Loucy (cell line): ENCODE results near the gene NLRP6.

Experiments
- H2AFZ ChIP-seq: fragments of 200-600 bp; sonication (generic); 2 replicates; pipeline ENCODE4 v1.6.0; 2016; ENCODE audit warnings: antibody characterized with exemption, mild to moderate bottlenecking, low read length, moderate library complexity
- H3F3A ChIP-seq: fragments of 200-600 bp; 2 replicates; pipeline ENCODE4 v1.6.0; 2016; ENCODE audit warnings: antibody characterized with exemption, low read depth, mild to moderate bottlenecking
- H3K27me3 ChIP-seq: fragments of 200-600 bp; sonication (generic); 2 replicates; pipeline ENCODE4 v1.6.1; 2014; ENCODE audit warnings: low read length, mild to moderate bottlenecking; ENCODE audit not compliant: insufficient read depth, poor library complexity, severe bottlenecking
- H3K36me3 ChIP-seq: fragments of 200-600 bp; sonication (generic); 2 replicates; pipeline ENCODE4 v1.6.1; 2016; ENCODE audit warnings: low read length; ENCODE audit not compliant: insufficient read depth
- H3K4me1 ChIP-seq: fragments of 200-600 bp; sonication (generic); 2 replicates; pipeline ENCODE4 v1.5.1; 2014; ENCODE audit warnings: low read length, mild to moderate bottlenecking; ENCODE audit not compliant: insufficient read depth, poor library complexity, severe bottlenecking
- H3K4me2 ChIP-seq: fragments of 200-600 bp; sonication (generic); 2 replicates; pipeline ENCODE4 v1.6.0; 2014; ENCODE audit warnings: antibody characterized with exemption, low read length, low read depth, mild to moderate bottlenecking; ENCODE audit not compliant: poor library complexity, severe bottlenecking
- H3K4me3 ChIP-seq: fragments of 200-600 bp; sonication (generic); 2 replicates; pipeline ENCODE4 v1.5.1; 2014; ENCODE audit warnings: low read length, mild to moderate bottlenecking, mixed read lengths; ENCODE audit not compliant: poor library complexity, severe bottlenecking
- H3K79me2 ChIP-seq: fragments of 200-600 bp; sonication (generic); 2 replicates; pipeline ENCODE4 v1.6.1; 2014; ENCODE audit warnings: low read length; ENCODE audit not compliant: insufficient read depth
- H3K9ac ChIP-seq: fragments of 200-600 bp; sonication (generic); 2 replicates; pipeline ENCODE4 v1.6.0; 2014; ENCODE audit warnings: mild to moderate bottlenecking, low read depth, low read length, moderate library complexity; ENCODE audit not compliant: poor library complexity, severe bottlenecking
- H3K9me2 ChIP-seq: fragments of 200-600 bp; sonication (generic); replicated peaks from 2 replicates; pipeline ENCODE4 v1.6.1; 2016; ENCODE audit warnings: low read depth, low read length, mixed read lengths
- H3K9me3 ChIP-seq: fragments of 200-600 bp; sonication (generic); 2 replicates; pipeline ENCODE4 v1.6.1; 2014; ENCODE audit warnings: mild to moderate bottlenecking, antibody characterized with exemption, low read length, low read depth; ENCODE audit not compliant: insufficient read depth
- H4K20me1 ChIP-seq: fragments of 200-600 bp; sonication (generic); 2 replicates; pipeline ENCODE4 v1.6.0; 2014; ENCODE audit warnings: antibody characterized with exemption, low read length, mild to moderate bottlenecking; ENCODE audit not compliant: insufficient read depth, poor library complexity, severe bottlenecking
- CTCF ChIP-seq: fragments of 200-600 bp; sonication (generic); conservative IDR thresholded peaks from 2 replicates; pipeline ENCODE4 v1.5.1; 2014; ENCODE audit warnings: mild to moderate bottlenecking, antibody characterized with exemption, low read length
- EZH2phosphoT487 ChIP-seq: fragments of 200-600 bp; IDR thresholded peaks from 2 replicates; pipeline ENCODE4 v1.6.1; 2018; ENCODE audit warnings: antibody characterized with exemption, mild to moderate bottlenecking, moderate library complexity, borderline replicate concordance

NLRP6 gene

DNA sequence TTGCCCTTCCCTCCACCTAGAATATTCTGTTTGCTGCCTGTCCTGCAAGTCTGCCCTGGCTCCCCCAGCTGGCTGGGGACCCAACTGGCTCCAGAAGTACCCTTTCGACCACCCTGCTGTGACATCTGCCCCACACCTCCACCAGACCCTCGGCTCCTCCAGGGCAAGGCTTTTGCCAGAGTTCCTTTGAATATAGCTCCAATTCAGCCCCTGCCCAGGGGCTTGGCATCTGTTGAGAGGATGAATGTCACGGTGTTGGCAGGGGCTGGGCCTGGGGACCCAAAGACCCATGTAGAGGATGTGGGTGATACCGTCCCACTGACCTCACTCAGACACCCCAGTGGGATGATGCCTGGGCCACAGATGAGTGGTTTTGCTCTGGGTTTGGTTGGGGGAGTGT, 4.0 kb downstream of the NLRP6 start:
- Histone ChIP-seq H3K36me3 (no peaks in the 10 kb centered on the region), H3F3A (no peaks in the 10 kb centered on the region), H3K9me2 (no peaks in the 10 kb centered on the region), H3K4me1 (peaks cover 13% of the 10 kb centered on the region), H3K9me3 (no peaks in the 10 kb centered on the region), H3K4me2 (no peak overlapping the region), H4K20me1 (no peaks in the 10 kb centered on the region), H3K27me3 (no peaks in the 10 kb centered on the region), H3K79me2 (peaks cover 4% of the 10 kb centered on the region; the same call in 1 of the 2 replicates), H2AFZ (no peak overlapping the region), H3K9ac (no peak overlapping the region), H3K4me3 (no peak overlapping the region)
- TF ChIP-seq CTCF (no peak), EZH2phosphoT487 (no peak)

GRCh38 chr11:282630-283360, 4.6 kb downstream of the NLRP6 start:
- no peak overlapping the region for H3K4me2 ChIP-seq
- no peaks in the 10 kb centered on the region for H3K9me2 ChIP-seq
- H3F3A ChIP-seq = no peaks in the 10 kb centered on the region
- no peaks in the 10 kb centered on the region for H3K9me3 ChIP-seq
- no peak overlapping the region for H2AFZ ChIP-seq
- H3K4me1 ChIP-seq = peaks cover 14% of the 10 kb centered on the region
- no peak overlapping the region for H3K9ac ChIP-seq
- no peak overlapping the region for H3K4me3 ChIP-seq
- no peaks in the 10 kb centered on the region for H3K36me3 ChIP-seq
- peaks cover 5% of the 10 kb centered on the region; the same call in 1 of the 2 replicates for H3K79me2 ChIP-seq
- H4K20me1 ChIP-seq = no peaks in the 10 kb centered on the region
- H3K27me3 ChIP-seq = no peaks in the 10 kb centered on the region
- no peak for TF ChIP-seq EZH2phosphoT487
- no peak for TF ChIP-seq CTCF

DNA sequence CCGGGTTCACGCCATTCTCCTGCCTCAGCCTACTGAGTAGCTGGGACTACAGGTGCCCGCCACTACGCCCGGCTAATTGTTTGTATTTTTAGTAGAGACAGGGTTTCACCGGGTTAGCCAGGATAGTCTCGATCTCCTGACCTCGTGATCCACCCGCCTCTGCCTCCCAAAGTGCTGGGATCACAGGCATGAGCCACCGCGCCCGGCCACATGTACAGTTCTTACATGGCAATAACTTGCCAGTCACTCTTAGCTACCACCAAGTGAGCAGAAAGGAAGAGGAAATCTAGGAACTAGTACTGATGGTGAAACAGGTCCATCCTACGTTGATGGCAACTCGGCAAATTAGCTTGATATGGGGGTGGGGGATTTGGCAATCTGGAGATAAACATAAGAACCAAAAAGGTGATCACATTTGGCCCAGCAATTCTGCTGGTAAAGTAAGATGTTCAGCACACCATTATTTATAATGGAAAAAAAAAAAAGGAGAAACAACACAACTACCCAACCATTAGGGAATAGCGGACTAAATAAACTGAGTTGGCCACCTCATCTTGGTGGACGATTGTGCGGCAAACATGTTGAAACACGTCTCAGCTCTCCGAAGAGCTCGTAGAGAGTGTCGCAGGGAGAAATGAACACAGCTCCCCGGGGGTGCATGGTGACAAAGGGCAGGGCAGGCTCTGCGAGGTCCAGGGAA, 5.3 kb downstream of the NLRP6 start:
- H2AFZ ChIP-seq = no peak overlapping the region
- peaks cover 20% of the 10 kb centered on the region for H3K4me1 ChIP-seq
- no peaks in the 10 kb centered on the region for H3K9me3 ChIP-seq
- H3K9me2 ChIP-seq = no peaks in the 10 kb centered on the region
- no peak for TF ChIP-seq CTCF
- H3K4me2 ChIP-seq = no peak overlapping the region
- H3K9ac ChIP-seq = no peak overlapping the region
- no peaks in the 10 kb centered on the region for H3K27me3 ChIP-seq
- no peaks in the 10 kb centered on the region for H4K20me1 ChIP-seq
- no peaks in the 10 kb centered on the region for H3K36me3 ChIP-seq
- H3K4me3 ChIP-seq = no peak overlapping the region
- peaks cover 13% of the 10 kb centered on the region; the same call in 1 of the 2 replicates for H3K79me2 ChIP-seq
- H3F3A ChIP-seq = no peaks in the 10 kb centered on the region
